H1 (cell line): ENCODE measurements around the gene PLPPR1. TPM values are rescaled to one million over a fixed set of nuclear protein-coding genes. Genes with fewer than 3 reads are reported as not detected.

Experiments
- ATF2 ChIP-seq: IDR thresholded peaks from 2 replicates; pipeline ENCODE4 v1.6.1; 2012; ENCODE audit warnings: low read length, inconsistent platforms
- CEBPB ChIP-seq: IDR thresholded peaks from 2 replicates; pipeline ENCODE4 v1.6.1; 2012; ENCODE audit warnings: low read depth, low read length
- CHD7 ChIP-seq: fragments of 300-600 bp; sonication (generic); IDR thresholded peaks from 2 replicates; pipeline ENCODE4 v1.7.1; 2012; ENCODE audit warnings: low read length, moderate library complexity, mild to moderate bottlenecking, inconsistent platforms; ENCODE audit not compliant: insufficient replicate concordance
- KDM1A ChIP-seq: fragments of 200-600, 300-600 bp; sonication (generic); IDR thresholded peaks from 2 replicates; pipeline ENCODE4 v1.7.1; 2016; ENCODE audit warnings: mild to moderate bottlenecking, low read length, borderline replicate concordance
- PHF8 ChIP-seq: fragments of 200-600 bp; sonication (generic); conservative IDR thresholded peaks from 2 replicates; pipeline ENCODE4 v1.7.1; 2012; ENCODE audit warnings: low read depth, mild to moderate bottlenecking, inconsistent platforms, low read length, moderate library complexity
- SUZ12 ChIP-seq: fragments of 200-600 bp; sonication (generic); IDR thresholded peaks from 2 replicates; pipeline ENCODE4 v1.6.1; 2012; ENCODE audit warnings: mild to moderate bottlenecking, inconsistent platforms, low read length, moderate library complexity, mixed read lengths
- polyA plus RNA-seq, 7 experiments: library from polyadenylated mRNA; depleted of rRNA in 3 of 7; stranded (reverse) in 5 of 7; unstranded in 2 of 7; fragments of >200 nt in 5 of 7; fragments of 200-250 nt in 2 of 7; gene quantifications; 1 replicate in 5 of 7; 2 replicates in 1 of 7; 4 replicates in 1 of 7; pipeline versions ENCODE4 v1.2.1 to v1.2.3, GENCODE V29; 2011 to 2013; ENCODE audit warnings: missing spikeins in 2 of 7, mixed read lengths in 2 of 7
- total RNA-seq: library from RNA; stranded (reverse); fragmentation: NEBNext Ultra II Directional; extraction: Animal tissue kit (Norgen Biotek cat#: 25700); gene quantifications from 2 replicates; pipeline ENCODE4 v1.2.1, GENCODE V29; 2021

PLPPR1 gene
- total and polyA plus RNA-seq, 2 of the 8 experiments (the other 6 are each of a cell fraction or from before 2014, with no cell fraction given), result 1.4 to 1.8 TPM

- TF ChIP-seq CHD7 (no peak), SUZ12 (no peak), KDM1A (no peak), PHF8 (no peak), CEBPB (no peak), ATF2 (no peak)
Observed at GRCh38 chr9:101229606-101230005, 201.1 kb downstream of the PLPPR1 start (continued).
